HepG2 (cell line): Measurements from ENCODE around the gene MFAP3L. TPM values are rescaled to one million over a fixed set of nuclear protein-coding genes. Genes with fewer than 3 reads are reported as not detected.
A peak's percentile ranks its signal among the peaks of the same experiment; 100 is the strongest.

Experiments
- ESRRA ChIP-seq: sonication (generic); formaldehyde crosslinking; IDR thresholded peaks from 2 replicates; pipeline ENCODE4 v1.5.1; 2020; ENCODE audit warnings: mild to moderate bottlenecking, low read depth, missing genetic modification reagents
- ETV6 ChIP-seq: sonication (generic); formaldehyde crosslinking; conservative IDR thresholded peaks from 2 replicates; pipeline ENCODE4 v1.4.0; 2020; ENCODE audit warnings: missing genetic modification reagents
- KDM4B ChIP-seq: sonication (generic); formaldehyde crosslinking; IDR thresholded peaks from 2 replicates; pipeline ENCODE4 v1.4.0; 2020; ENCODE audit warnings: missing genetic modification reagents
- MAFK ChIP-seq, 2 experiments: IDR thresholded peaks in 1 of 2; conservative IDR thresholded peaks in 1 of 2; 2 replicates each; pipeline ENCODE4 v1.6.1; 2011; ENCODE audit warnings: improper control_type of control experiment in 2 of 2, low read length in 2 of 2
- MXD3 ChIP-seq: IDR thresholded peaks from 2 replicates; pipeline ENCODE4 v1.6.1; 2016; ENCODE audit warnings: mild to moderate bottlenecking, missing biosample characterization, missing genetic modification reagents
- PHB2 ChIP-seq: fragments of 450-650 bp; IDR thresholded peaks from 2 replicates; pipeline ENCODE4 v1.6.1; 2018; ENCODE audit not compliant: partially characterized antibody
- PLRG1 ChIP-seq: fragments of 450-650 bp; conservative IDR thresholded peaks from 2 replicates; pipeline ENCODE4 v1.6.1; 2016
- STAG1 ChIP-seq: sonication (generic); formaldehyde crosslinking; IDR thresholded peaks from 2 replicates; pipeline ENCODE4 v1.4.0; 2020; ENCODE audit warnings: missing genetic modification reagents
- ZC3H4 ChIP-seq: sonication (generic); formaldehyde crosslinking; IDR thresholded peaks from 2 replicates; pipeline ENCODE4 v1.4.0; 2020; ENCODE audit warnings: missing genetic modification reagents, borderline replicate concordance
- ZFP62 ChIP-seq: sonication (generic); formaldehyde crosslinking; IDR thresholded peaks from 2 replicates; pipeline ENCODE4 v1.4.0; 2020; ENCODE audit warnings: missing genetic modification reagents
- ZMYM2 ChIP-seq: sonication (generic); formaldehyde crosslinking; IDR thresholded peaks from 2 replicates; pipeline ENCODE4 v1.8.0; 2022; ENCODE audit warnings: mild to moderate bottlenecking, missing genetic modification reagents
- ZNF17 ChIP-seq: sonication (generic); formaldehyde crosslinking; IDR thresholded peaks from 2 replicates; pipeline ENCODE4 v1.5.0; 2020; ENCODE audit warnings: mild to moderate bottlenecking, missing genetic modification reagents
- ZNF276 ChIP-seq: sonication (generic); formaldehyde crosslinking; IDR thresholded peaks from 2 replicates; pipeline ENCODE4 v1.4.0; 2020; ENCODE audit warnings: mild to moderate bottlenecking, low read depth, missing genetic modification reagents
- ZNF30 ChIP-seq: sonication (generic); formaldehyde crosslinking; IDR thresholded peaks from 2 replicates; pipeline ENCODE4 v1.5.0; 2020; ENCODE audit warnings: mild to moderate bottlenecking, missing genetic modification reagents
- ZNF337 ChIP-seq: sonication (generic); formaldehyde crosslinking; IDR thresholded peaks from 2 replicates; pipeline ENCODE4 v1.5.1; 2020; ENCODE audit warnings: missing genetic modification reagents, low read depth, mild to moderate bottlenecking, borderline replicate concordance
- ZNF564 ChIP-seq: sonication (generic); formaldehyde crosslinking; IDR thresholded peaks from 2 replicates; pipeline ENCODE4 v1.8.1; 2023; ENCODE audit warnings: mild to moderate bottlenecking, missing genetic modification reagents
- ZNF75D ChIP-seq: sonication (generic); formaldehyde crosslinking; IDR thresholded peaks from 2 replicates; pipeline ENCODE4 v1.8.1; 2023; ENCODE audit warnings: missing genetic modification reagents, mild to moderate bottlenecking, borderline replicate concordance
- ZNF839 ChIP-seq: sonication (generic); formaldehyde crosslinking; IDR thresholded peaks from 2 replicates; pipeline ENCODE4 v1.4.0; 2020; ENCODE audit warnings: missing genetic modification reagents, mild to moderate bottlenecking, borderline replicate concordance
- polyA plus RNA-seq, 8 experiments: library from polyadenylated mRNA; depleted of rRNA in 3 of 8; stranded (reverse) in 7 of 8; unstranded in 1 of 8; fragments of >200 nt; fragmentation: Illumina TruSeq in 4 of 8; extraction: Trizol in 4 of 8; gene quantifications; 2 replicates each; pipeline versions ENCODE4 v1.2.1 to v1.2.3, GENCODE V29; 2011 to 2016; ENCODE audit warnings: low read depth in 4 of 8, missing spikeins in 1 of 8, mixed read lengths in 1 of 8; ENCODE audit not compliant: insufficient read depth in 1 of 8
- total RNA-seq, 5 experiments: library from RNA; depleted of rRNA; stranded (reverse); fragments of >200 nt; fragmentation: Illumina TruSeq; extraction: Trizol; gene quantifications; 2 replicates each; pipeline ENCODE4 v1.2.3, GENCODE V29; 2016; ENCODE audit warnings: low read depth in 1 of 5
- TF ChIP-seq, protein P1 (sequence below): sonication (generic); formaldehyde crosslinking; conservative IDR thresholded peaks from 2 replicates; pipeline ENCODE4 v1.8.0; 2022; ENCODE audit warnings: low read depth, missing genetic modification reagents
- TF ChIP-seq, protein P2 (sequence below): sonication (generic); formaldehyde crosslinking; IDR thresholded peaks from 2 replicates; pipeline ENCODE4 v1.8.0; 2022; ENCODE audit warnings: mild to moderate bottlenecking, missing genetic modification reagents, borderline replicate concordance
- TF ChIP-seq, protein P3 (sequence below): sonication (generic); IDR thresholded peaks from 2 replicates; pipeline ENCODE4 v1.6.1; 2016; ENCODE audit warnings: low read depth, borderline replicate concordance
- TF ChIP-seq, protein P4 (sequence below): sonication (generic); formaldehyde crosslinking; IDR thresholded peaks from 2 replicates; pipeline ENCODE4 v1.8.0; 2022; ENCODE audit warnings: low read depth, missing genetic modification reagents

Gene MFAP3L
- total and polyA plus RNA-seq, 2 of the 13 experiments (the other 11 are each of a cell fraction or from before 2014, with no cell fraction given) = 1.5 to 3.6 TPM

DNA sequence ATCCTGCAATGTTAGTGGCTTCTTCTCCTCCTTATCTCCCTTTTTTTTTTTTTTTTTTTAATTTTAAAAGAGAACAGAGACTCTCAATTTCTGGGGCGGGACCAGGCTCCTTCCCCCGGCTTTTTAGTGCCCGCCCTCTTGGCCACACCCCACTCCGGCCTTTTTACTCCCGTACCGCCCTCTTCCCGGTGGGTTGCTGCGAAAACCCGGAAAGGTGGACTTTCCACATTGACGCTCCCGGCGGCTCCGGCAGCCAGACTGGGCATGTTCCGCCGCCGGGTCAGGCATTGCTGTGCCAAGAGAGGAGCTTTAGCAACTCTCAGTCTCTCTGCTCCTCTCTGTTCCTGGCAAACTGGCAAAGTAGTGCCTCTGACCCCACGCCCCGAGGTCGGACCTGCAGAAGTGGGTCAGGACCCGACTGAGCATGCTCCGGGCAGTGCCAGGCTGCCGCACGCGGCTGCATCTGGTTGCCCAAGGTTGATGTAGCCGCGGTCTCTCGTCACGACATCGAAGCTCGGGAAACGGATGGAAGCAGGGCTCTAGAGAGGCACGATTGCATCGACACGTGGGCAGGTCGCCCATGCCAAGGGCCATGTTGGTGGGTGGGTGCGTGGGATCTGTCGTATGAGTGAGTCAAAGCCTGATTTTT, 1.1 kb upstream of the MFAP3L start (continued):
- TF ChIP-seq STAG1 (CRISPR knock-in tag) (no peak), MAFK (conservative IDR thresholded peaks at IDR 0.05 in 1 of 2, IDR thresholded peaks at IDR 0.05 in 1 of 2; ENCODE audit: low read length in 2 of 2) (no peak), ZC3H4 (CRISPR knock-in tag) (peak; percentile 37; the same call in 1 of the 2 replicates), ZNF17 (no peak), ZNF564 (CRISPR knock-in tag) (peak; percentile 80), ESRRA (CRISPR knock-in tag) (0 out of 2 replicates have a peak, but pooled peaks have one; percentile 19), PLRG1 (no peak), ZFP62 (CRISPR knock-in tag) (no peak), ZNF75D (CRISPR knock-in tag) (no peak; the same call in 1 of the 2 replicates), ETV6 (CRISPR knock-in tag) (no peak), ZNF30 (CRISPR knock-in tag) (no peak), ZNF839 (peak; percentile 65; the same call in 1 of the 2 replicates), MXD3 (CRISPR knock-in tag) (peak; percentile 98), KDM4B (CRISPR knock-in tag) (no peak), PHB2 (no peak), ZNF337 (CRISPR knock-in tag) (no peak), ZMYM2 (CRISPR knock-in tag) (no peak), ZNF276 (CRISPR knock-in tag) (0 out of 2 replicates have a peak, but pooled peaks have one; percentile 85)
- TF ChIP-seq, protein P1, sequence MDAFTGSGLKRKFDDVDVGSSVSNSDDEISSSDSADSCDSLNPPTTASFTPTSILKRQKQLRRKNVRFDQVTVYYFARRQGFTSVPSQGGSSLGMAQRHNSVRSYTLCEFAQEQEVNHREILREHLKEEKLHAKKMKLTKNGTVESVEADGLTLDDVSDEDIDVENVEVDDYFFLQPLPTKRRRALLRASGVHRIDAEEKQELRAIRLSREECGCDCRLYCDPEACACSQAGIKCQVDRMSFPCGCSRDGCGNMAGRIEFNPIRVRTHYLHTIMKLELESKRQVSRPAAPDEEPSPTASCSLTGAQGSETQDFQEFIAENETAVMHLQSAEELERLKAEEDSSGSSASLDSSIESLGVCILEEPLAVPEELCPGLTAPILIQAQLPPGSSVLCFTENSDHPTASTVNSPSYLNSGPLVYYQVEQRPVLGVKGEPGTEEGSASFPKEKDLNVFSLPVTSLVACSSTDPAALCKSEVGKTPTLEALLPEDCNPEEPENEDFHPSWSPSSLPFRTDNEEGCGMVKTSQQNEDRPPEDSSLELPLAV (CRISPR knock-in tag) = no peak
- TF ChIP-seq, protein P2, sequence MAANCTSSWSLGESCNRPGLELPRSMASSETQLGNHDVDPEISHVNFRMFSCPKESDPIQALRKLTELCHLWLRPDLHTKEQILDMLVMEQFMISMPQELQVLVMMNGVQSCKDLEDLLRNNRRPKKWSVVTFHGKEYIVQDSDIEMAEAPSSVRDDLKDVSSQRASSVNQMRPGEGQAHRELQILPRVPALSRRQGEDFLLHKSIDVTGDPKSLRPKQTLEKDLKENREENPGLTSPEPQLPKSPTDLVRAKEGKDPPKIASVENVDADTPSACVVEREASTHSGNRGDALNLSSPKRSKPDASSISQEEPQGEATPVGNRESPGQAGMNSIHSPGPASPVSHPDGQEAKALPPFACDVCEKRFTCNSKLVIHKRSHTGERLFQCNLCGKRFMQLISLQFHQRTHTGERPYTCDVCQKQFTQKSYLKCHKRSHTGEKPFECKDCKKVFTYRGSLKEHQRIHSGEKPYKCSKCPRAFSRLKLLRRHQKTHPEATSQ (CRISPR knock-in tag) = no peak
- TF ChIP-seq, protein P3, sequence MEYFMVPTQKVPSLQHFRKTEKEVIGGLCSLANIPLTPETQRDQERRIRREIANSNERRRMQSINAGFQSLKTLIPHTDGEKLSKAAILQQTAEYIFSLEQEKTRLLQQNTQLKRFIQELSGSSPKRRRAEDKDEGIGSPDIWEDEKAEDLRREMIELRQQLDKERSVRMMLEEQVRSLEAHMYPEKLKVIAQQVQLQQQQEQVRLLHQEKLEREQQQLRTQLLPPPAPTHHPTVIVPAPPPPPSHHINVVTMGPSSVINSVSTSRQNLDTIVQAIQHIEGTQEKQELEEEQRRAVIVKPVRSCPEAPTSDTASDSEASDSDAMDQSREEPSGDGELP = no peak
- TF ChIP-seq, protein P4, sequence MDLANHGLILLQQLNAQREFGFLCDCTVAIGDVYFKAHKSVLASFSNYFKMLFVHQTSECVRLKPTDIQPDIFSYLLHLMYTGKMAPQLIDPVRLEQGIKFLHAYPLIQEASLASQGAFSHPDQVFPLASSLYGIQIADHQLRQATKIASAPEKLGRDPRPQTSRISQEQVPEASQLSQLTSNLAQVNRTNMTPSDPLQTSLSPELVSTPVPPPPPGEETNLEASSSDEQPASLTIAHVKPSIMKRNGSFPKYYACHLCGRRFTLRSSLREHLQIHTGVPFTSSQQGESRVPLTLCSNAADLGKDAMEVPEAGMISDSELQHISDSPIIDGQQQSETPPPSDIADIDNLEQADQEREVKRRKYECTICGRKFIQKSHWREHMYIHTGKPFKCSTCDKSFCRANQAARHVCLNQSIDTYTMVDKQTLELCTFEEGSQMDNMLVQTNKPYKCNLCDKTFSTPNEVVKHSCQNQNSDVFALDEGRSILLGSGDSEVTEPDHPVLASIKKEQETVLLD (CRISPR knock-in tag) = peak; percentile 62; the same call in 1 of the 2 replicates
